ENCODE results near the gene INTS14. TPM values are rescaled to one million over a fixed set of nuclear protein-coding genes. Genes with fewer than 3 reads are reported as not detected.
A peak's percentile ranks its signal among the peaks of the same experiment; 100 is the strongest.

Gene INTS14
- total and polyA plus RNA-seq, 2 experiments from 2014 or later = 28.6 to 45.7 TPM

GRCh38 chr15:65532738-65533051 lies 78.2 kb downstream of the INTS14 start:
- H3K27ac ChIP-seq = peak overlapping the region; percentile 95
- no peaks in the 10 kb centered on the region for H3K9me2 ChIP-seq (replicated peaks; ENCODE audit: insufficient read depth)
- no peaks in the 10 kb centered on the region for H3K27me3 ChIP-seq
- peaks cover 33% of the 10 kb centered on the region for H3K4me1 ChIP-seq (ENCODE audit: insufficient read depth)
- H3K4me3 ChIP-seq = no peak overlapping the region
- peaks cover 67% of the 10 kb centered on the region for H3K79me2 ChIP-seq
- DNase-seq (ENCODE audit: low spot score) = peak; percentile 68
- H3K4me2 ChIP-seq = peak overlapping the region; percentile 92
- no peak for TF ChIP-seq CTCF (IDR thresholded peaks at IDR 0.05; ENCODE audit: poor library complexity)
- WGBS (ENCODE audit: low lambda C conversion rate, missing lambda C conversion rate) = 19% methylated on average over 1 of the region's 1 CpG
- no peak overlapping the region for H2AFZ ChIP-seq
- H3K36me3 ChIP-seq (replicated peaks; ENCODE audit: insufficient read depth, low read depth) = no peaks in the 10 kb centered on the region
- peaks cover 29% of the 10 kb centered on the region for H4K20me1 ChIP-seq (ENCODE audit: insufficient read depth, poor library complexity, severe bottlenecking)
- H3K9me3 ChIP-seq (ENCODE audit: low read depth) = no peaks in the 10 kb centered on the region

- no peak for TF ChIP-seq EZH2 (IDR thresholded peaks at IDR 0.05; ENCODE audit: borderline replicate concordance)
- TF ChIP-seq CTCF (IDR thresholded peaks at IDR 0.05; ENCODE audit: poor library complexity) = no peak
Measured at GRCh38 chr15:65530318-65531111, 80.4 kb downstream of the INTS14 start, which contains the start of gene HACD3. Gene HACD3 (plus strand): TSS chr15:65530463. CDS start chr15:65530632, 169 bp downstream.

GRCh38 chr15:65529762-65530317 lies 81.1 kb downstream of the INTS14 start:
- TF ChIP-seq EZH2 (IDR thresholded peaks at IDR 0.05; ENCODE audit: borderline replicate concordance) (no peak), EZH2phosphoT487 (IDR thresholded peaks at IDR 0.05; ENCODE audit: low read depth, severe bottlenecking, unreplicated experiment) (no peak), CTCF (IDR thresholded peaks at IDR 0.05; ENCODE audit: poor library complexity) (no peak)
- WGBS (ENCODE audit: low lambda C conversion rate, missing lambda C conversion rate) = 43% methylated on average over 12 of the region's 13 CpGs
- no peak for DNase-seq (ENCODE audit: low spot score)

More at GRCh38 chr15:65530318-65531111, 80.4 kb downstream of the INTS14 start, which contains the start of gene HACD3:
- peak within 1 kb of the TSS; percentile 82 for H3K4me3 ChIP-seq
- H3K36me3 ChIP-seq (replicated peaks; ENCODE audit: insufficient read depth, low read depth) = no peaks in the 10 kb centered on the region
- H4K20me1 ChIP-seq (ENCODE audit: insufficient read depth, poor library complexity, severe bottlenecking) = peaks cover 18% of the 10 kb centered on the region
- peak within 1 kb of the TSS; percentile 92 for H3K4me2 ChIP-seq
- H3K79me2 ChIP-seq = peaks cover 45% of the 10 kb centered on the region
- 1% methylated on average over 77 of the region's 88 CpGs for WGBS (ENCODE audit: low lambda C conversion rate, missing lambda C conversion rate)
- H2AFZ ChIP-seq = peak within 1 kb of the TSS; percentile 97
- H3K4me1 ChIP-seq (ENCODE audit: insufficient read depth) = peaks cover 33% of the 10 kb centered on the region
- no peaks in the 10 kb centered on the region for H3K9me2 ChIP-seq (replicated peaks; ENCODE audit: insufficient read depth)
- H3K9me3 ChIP-seq (ENCODE audit: low read depth) = no peaks in the 10 kb centered on the region
- no peaks in the 10 kb centered on the region for H3K27me3 ChIP-seq
- H3K27ac ChIP-seq = peak within 1 kb of the TSS; percentile 95
- DNase-seq (ENCODE audit: low spot score) = peak; percentile 94

More at GRCh38 chr15:65529762-65530317, 81.1 kb downstream of the INTS14 start:
- H3K79me2 ChIP-seq = peaks cover 38% of the 10 kb centered on the region
- no peaks in the 10 kb centered on the region for H3K9me2 ChIP-seq (replicated peaks; ENCODE audit: insufficient read depth)
- H4K20me1 ChIP-seq (ENCODE audit: insufficient read depth, poor library complexity, severe bottlenecking) = peaks cover 14% of the 10 kb centered on the region
- H3K9me3 ChIP-seq (ENCODE audit: low read depth) = no peaks in the 10 kb centered on the region
- H3K4me2 ChIP-seq = peak overlapping the region; percentile 92
- H3K4me3 ChIP-seq = peak overlapping the region; percentile 82
- H3K27ac ChIP-seq = peak overlapping the region; percentile 95
- no peaks in the 10 kb centered on the region for H3K36me3 ChIP-seq (replicated peaks; ENCODE audit: insufficient read depth, low read depth)
- H2AFZ ChIP-seq = peak overlapping the region; percentile 97
- peaks cover 30% of the 10 kb centered on the region for H3K4me1 ChIP-seq (ENCODE audit: insufficient read depth)
- H3K27me3 ChIP-seq = no peaks in the 10 kb centered on the region

Small RNA genes within 50 kb of the gene (small RNA-seq; reads per million reads assigned to genes)
- not detected for gene RNU6-19P

Other genes with a start within 250 kb of the INTS14 start
- gene IGDCC3, start 233.1 kb downstream of the INTS14 start, total RNA-seq = 8.1 and 15.1 TPM in 2 replicates
- 14.8 and 33.0 TPM in 2 replicates for gene IGDCC3, start 233.1 kb downstream of the INTS14 start, polyA plus RNA-seq
- gene IGDCC4, start 188.2 kb downstream of the INTS14 start, total RNA-seq = 9.7 and 12.9 TPM in 2 replicates
- 11.8 and 14.9 TPM in 2 replicates for gene IGDCC4, start 188.2 kb downstream of the INTS14 start, polyA plus RNA-seq
- 17.5 and 25.3 TPM in 2 replicates for gene DPP8, start 93.4 kb downstream of the INTS14 start, total RNA-seq
- gene DPP8, start 93.4 kb downstream of the INTS14 start, polyA plus RNA-seq = 14.7 and 23.3 TPM in 2 replicates
- 156 and 171 TPM in 2 replicates for gene HACD3, start 80.7 kb downstream of the INTS14 start, total RNA-seq
- 123 and 127 TPM in 2 replicates for gene HACD3, start 80.7 kb downstream of the INTS14 start, polyA plus RNA-seq
- 7.4 and 9.5 TPM in 2 replicates for gene SLC24A1, start 10.8 kb upstream of the INTS14 start, total RNA-seq
- 3.6 and 6.1 TPM in 2 replicates for gene SLC24A1, start 10.8 kb upstream of the INTS14 start, polyA plus RNA-seq
- gene DENND4A, start 181.2 kb upstream of the INTS14 start, total RNA-seq = 19.7 and 20.7 TPM in 2 replicates
- gene DENND4A, start 181.2 kb upstream of the INTS14 start, polyA plus RNA-seq = 3.2 and 3.9 TPM in 2 replicates

All from hepatocyte (in vitro differentiated cells).